IMR-90 (cell line): ENCODE measurements around the gene INTS11.

Experiments
- BHLHE40 ChIP-seq: fragments of 150-350 bp; IDR thresholded peaks from 2 replicates; pipeline ENCODE4 v1.6.1; 2016; ENCODE audit warnings: mild to moderate bottlenecking, low read depth, low read length
- MAFK ChIP-seq: IDR thresholded peaks from 2 replicates; pipeline ENCODE4 v1.6.1; 2012; ENCODE audit warnings: low read depth, low read length, improper control_type of control experiment
- MXI1 ChIP-seq: IDR thresholded peaks from 2 replicates; pipeline ENCODE4 v1.6.1; 2012; ENCODE audit warnings: low read depth, mild to moderate bottlenecking, low read length, moderate library complexity, borderline replicate concordance
- POLR2A ChIP-seq: IDR thresholded peaks from 2 replicates; pipeline ENCODE4 v1.6.1; 2012; ENCODE audit warnings: mild to moderate bottlenecking, low read depth, low read length
- RAD21 ChIP-seq: IDR thresholded peaks from 2 replicates; pipeline ENCODE4 v1.6.1; 2012; ENCODE audit warnings: low read length, improper control_type of control experiment
- RFX5 ChIP-seq: IDR thresholded peaks from 2 replicates; pipeline ENCODE4 v1.8.0; 2012; ENCODE audit warnings: low read depth, mild to moderate bottlenecking, low read length, moderate library complexity
- USF2 ChIP-seq: fragments of 150-350 bp; IDR thresholded peaks from 2 replicates; pipeline ENCODE4 v1.6.1; 2017; ENCODE audit warnings: mild to moderate bottlenecking, antibody characterized with exemption, low read length, low read depth
- TF ChIP-seq, protein P1 (sequence below): conservative IDR thresholded peaks from 2 replicates; pipeline ENCODE4 v1.5.1; 2012; ENCODE audit warnings: mild to moderate bottlenecking, low read depth, low read length, improper control_type of control experiment

GRCh38 chr1:1315435-1315954 is 9.0 kb downstream of the INTS11 start:
- TF ChIP-seq, protein P1, sequence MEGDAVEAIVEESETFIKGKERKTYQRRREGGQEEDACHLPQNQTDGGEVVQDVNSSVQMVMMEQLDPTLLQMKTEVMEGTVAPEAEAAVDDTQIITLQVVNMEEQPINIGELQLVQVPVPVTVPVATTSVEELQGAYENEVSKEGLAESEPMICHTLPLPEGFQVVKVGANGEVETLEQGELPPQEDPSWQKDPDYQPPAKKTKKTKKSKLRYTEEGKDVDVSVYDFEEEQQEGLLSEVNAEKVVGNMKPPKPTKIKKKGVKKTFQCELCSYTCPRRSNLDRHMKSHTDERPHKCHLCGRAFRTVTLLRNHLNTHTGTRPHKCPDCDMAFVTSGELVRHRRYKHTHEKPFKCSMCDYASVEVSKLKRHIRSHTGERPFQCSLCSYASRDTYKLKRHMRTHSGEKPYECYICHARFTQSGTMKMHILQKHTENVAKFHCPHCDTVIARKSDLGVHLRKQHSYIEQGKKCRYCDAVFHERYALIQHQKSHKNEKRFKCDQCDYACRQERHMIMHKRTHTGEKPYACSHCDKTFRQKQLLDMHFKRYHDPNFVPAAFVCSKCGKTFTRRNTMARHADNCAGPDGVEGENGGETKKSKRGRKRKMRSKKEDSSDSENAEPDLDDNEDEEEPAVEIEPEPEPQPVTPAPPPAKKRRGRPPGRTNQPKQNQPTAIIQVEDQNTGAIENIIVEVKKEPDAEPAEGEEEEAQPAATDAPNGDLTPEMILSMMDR = no peak
- no peak for TF ChIP-seq POLR2A
- no peak for TF ChIP-seq USF2
- TF ChIP-seq MXI1 = no peak
- TF ChIP-seq BHLHE40 = no peak
- TF ChIP-seq RFX5 = no peak
- TF ChIP-seq RAD21 = no peak
- no peak for TF ChIP-seq MAFK
